ENCODE results near the gene AGO1.
A peak's percentile ranks its signal among the peaks of the same experiment; 100 is the strongest.
"Not testable (repeated sequence)": the region's sequence is repeated elsewhere in the genome, so short reads cannot be mapped to it uniquely, and the experiment has no call there.

AGO1 gene

GRCh38 chr1:35925741-35926140 is 42.7 kb downstream of the AGO1 start:
- no peak for DNase-seq

DNA sequence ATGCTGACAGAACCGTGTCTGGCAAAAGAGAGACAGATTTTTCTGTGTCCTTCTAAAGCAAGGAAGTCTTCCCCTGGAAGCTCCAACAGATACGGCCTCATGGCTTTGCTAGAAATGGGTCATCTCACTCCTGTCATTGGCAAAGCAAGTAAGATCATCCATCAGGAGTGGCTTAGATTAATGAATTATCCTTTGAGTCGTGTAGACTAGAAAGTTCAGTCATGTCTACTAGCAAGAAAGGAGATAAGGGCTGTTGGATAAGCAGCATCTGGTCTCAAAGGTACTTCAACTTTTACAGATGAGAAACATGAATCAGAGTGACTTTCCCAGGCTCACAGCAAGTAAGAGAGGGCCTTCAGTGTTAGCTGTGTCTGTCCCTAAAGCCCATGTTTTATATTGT is 44.5 kb downstream of the AGO1 start:
- no peak for DNase-seq

- DNase-seq, result peak; percentile 54
Measured at GRCh38 chr1:35929730-35930592, 47.0 kb downstream of the AGO1 start.

- DNase-seq, result peak; percentile 82
Measured at GRCh38 chr1:35930593-35931445, 47.8 kb downstream of the AGO1 start, which contains the start of gene AGO3. Gene AGO3 (plus strand): TSS chr1:35931105. CDS start chr1:35931427, 322 bp downstream.

DNA sequence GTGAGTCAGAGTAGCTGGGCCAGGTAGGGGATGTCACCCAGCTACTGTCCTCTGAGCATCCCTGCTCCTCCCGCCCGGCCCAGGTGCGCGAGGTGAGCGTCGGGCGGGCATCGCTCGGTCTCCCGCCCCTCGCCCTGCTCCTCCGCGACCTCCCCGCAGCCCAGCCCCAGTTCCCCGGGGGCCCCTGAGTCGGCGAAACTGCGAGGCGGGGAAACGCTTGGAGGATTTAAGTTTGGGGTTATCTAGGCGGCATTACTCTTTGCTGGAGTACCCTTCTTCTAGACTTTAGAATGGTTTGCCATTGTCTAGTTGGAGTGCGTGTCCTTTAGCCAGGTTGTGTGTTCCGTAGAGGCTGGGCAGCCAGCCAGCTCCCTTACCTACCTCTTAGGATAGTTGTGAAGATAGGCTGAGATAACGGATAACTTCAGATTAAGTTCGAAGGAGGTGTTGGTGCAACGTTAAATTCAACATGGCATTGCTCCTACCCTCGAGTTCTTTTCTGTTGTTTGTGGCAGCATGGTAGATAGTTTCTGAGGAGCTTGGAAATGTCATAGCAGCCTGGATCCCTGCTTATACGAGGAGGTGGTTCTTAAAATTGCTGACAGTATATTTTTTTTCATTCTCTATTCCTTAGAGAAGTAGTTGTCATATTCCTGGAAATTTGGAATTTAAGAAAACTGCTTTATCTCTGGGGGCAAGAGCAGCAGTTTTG is 48.6 kb downstream of the AGO1 start:
- DNase-seq, result no peak

DNA sequence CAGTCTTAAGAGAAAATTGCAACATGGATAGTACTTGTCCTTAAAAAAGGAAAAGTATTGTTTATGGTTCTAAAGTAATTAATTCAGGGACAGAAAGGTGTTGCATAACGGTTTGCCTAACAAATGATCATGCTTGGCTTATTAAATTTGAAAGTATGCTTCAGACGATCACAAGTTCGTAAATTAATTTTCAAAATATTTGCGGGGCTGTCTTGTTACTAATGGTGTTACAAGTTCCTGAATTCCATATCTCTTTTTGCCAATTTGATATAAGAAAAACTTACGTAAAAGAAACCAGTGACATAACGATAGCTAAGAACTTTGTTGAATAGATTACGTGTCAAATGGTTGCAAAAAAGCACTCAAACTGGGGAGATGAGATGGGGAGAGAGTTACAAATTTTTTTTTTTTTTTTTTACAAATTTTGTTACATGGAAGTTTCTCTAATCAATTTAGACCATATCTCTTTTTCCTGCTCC is 49.2 kb downstream of the AGO1 start:
- no peak for DNase-seq

DNA sequence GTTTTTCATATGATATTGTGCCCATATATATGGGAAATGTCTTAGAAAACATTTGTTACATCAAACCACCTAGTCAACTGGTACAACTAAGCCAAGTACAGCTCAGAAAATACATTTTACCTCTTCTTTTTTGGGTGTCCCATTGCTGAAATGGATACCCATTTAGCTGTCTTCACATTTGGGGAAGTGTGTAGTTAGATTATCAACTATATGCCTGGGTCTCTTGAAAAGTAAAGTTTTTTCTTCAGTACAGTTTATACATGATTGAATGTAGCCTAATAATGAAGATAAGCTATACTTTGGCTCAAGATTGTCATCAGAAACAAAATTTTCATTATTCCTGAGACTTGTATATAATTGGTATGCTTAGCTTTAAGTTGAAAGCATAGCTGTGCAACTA is 49.9 kb downstream of the AGO1 start:
- no peak for DNase-seq

GRCh38 chr1:35935442-35936388 is 52.7 kb downstream of the AGO1 start:
- DNase-seq, result no peak

- DNase-seq, result no peak
Measured at GRCh38 chr1:35936838-35937237, 53.8 kb downstream of the AGO1 start.

DNA sequence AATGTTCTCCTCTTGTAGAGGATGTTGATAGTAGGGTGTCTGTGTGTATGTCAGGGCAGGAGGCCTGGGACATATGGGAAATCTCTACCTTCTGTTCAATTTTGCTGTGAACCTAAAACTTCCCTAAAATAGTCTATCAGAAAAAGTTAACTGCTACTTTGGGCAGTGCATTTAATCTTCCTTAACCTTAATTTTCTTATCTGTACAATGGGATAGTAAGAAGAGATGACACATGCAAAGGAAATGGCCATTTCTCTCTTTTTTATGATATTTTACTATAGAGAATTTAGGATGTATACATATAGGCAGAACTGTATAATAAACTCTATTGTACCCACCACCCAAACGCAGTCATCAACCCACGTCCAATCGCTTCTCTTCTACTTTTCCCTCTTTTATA is 56.5 kb downstream of the AGO1 start:
- no peak for DNase-seq

DNA sequence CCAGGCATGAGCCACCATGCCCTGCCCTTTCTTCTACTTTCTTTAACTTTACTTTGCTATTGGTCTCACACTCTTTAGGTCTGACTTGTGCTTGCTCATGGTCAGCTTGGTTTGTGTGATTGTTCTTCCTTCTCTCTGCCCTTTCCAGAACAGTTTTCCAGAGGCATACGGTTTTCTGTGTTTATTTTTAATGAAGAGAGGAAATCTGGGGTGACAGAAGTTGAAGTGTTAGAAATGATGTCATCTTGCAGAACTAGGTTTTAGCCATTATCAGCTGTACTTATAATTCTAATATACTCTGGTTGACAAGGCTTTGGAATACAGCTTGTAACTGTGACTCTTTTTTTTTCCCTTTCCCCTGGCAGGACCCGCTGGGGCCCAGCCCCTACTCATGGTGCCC is 62.3 kb downstream of the AGO1 start:
- DNase-seq, result no peak

GRCh38 chr1:35947547-35947946 is 64.5 kb downstream of the AGO1 start:
- no peak for DNase-seq

DNA sequence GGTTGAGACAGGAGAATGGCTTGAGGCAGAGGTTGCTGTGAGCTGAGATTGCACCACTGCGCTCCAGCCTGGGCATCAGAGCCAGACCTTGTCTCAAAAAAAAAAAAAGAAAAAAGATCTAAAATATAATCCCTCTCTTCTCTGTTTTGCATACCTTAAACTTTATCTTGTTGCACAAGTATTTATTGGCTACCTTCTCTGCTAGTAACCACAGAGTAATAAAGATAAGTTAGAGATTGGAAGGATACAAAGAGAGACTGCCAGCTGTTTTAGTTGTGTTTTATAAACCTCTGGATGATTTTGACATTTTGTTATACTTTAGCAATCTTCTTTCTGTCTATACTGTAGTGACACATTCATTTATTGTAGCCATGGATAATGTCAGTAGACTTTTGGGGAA is 75.5 kb downstream of the AGO1 start:
- no peak for DNase-seq

DNA sequence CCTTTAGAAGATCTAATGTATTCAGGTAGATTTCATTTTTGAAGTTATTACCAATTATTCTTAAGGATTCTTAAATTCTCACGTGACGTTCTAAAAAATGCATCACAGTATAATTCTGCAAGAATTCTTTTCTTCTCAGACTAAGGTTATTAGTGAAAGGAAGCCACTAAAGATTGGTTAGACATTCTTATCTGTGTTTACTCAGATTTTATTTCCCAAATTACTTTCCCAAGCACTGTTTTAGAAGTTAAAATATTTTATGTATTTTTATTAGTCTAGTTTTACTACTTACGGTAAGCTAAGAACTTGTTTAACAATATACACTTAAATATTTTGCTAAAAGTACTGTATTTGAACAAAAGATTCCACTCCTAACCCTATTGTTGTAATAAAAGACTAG is 76.3 kb downstream of the AGO1 start:
- no peak for DNase-seq

DNA sequence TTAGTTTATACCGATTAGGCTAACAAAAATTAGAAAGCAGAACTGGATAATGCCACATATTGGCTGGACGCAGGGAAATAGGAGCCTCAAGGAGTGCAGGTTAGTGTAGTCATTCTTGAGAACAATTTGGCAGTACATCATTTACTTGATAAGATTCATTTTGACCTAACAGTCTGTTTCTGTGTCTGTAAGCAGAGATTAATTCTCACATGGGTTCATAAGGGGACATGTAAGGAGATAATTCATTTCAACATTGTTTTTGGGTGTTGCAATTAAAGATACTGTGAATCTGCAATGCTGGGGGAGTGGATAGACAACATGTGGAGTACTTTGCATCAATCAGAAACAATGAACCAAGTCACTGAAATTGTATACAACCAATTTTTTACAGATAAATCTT is 79.9 kb downstream of the AGO1 start:
- no peak for DNase-seq

DNA sequence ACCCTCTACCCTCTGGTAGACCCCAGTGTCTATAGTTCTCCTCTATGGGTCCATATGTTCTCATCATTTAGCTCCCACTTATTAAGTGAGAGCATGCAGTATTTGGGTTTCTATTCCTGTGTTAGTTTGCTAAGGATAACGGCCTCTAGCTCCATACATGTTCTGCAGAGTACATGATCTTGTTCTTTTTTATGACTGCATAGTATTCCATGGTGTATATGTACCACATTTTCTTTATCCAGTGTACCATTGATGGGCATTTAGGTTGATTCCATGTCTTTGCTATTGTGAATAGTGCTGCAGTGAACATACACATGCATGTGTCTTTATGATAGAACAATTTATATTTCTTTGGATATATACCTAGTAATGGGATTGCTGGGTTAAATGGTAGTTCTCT is 81.3 kb downstream of the AGO1 start:
- DNase-seq, result not testable (repeated sequence)

DNA sequence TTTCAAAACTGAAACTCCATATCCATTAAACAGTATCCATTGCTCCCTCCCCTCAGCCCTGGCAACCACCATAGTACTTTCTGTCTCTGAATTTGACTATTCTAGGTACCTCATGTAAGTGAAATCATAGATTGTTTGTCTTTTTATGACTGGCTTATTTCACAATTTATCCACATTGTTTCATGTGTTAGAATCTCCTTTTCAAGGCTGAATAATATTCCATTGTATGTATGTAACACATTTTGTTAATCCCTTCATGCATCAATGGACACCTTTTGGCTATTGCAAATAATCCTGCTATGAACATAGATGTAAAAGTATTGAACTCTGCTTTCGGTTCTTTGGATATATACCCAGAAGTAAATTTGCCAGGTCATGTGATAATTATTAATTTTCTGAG is 85.4 kb downstream of the AGO1 start:
- no peak for DNase-seq

DNA sequence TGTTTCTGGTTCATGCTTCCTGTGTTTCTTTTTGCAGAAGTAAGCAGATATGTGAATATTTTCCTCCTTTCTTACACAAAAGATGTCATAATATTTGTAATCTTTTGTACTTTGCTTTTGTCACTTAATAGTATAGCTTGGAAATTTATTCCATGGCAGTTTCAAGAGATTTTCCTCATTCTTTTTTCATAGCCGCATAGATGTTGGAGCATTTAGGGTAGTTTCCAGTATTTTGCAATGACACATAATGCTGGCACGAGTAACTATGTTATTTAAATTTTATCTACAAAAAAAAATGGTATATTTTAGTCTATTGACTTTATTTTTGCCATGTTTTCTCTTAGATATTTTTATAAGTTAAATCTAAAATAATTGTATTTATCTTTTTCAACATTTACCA is 88.6 kb downstream of the AGO1 start:
- DNase-seq, result no peak

- DNase-seq, result not testable (repeated sequence)
Measured at GRCh38 chr1:35972631-35973030, 89.6 kb downstream of the AGO1 start.

DNA sequence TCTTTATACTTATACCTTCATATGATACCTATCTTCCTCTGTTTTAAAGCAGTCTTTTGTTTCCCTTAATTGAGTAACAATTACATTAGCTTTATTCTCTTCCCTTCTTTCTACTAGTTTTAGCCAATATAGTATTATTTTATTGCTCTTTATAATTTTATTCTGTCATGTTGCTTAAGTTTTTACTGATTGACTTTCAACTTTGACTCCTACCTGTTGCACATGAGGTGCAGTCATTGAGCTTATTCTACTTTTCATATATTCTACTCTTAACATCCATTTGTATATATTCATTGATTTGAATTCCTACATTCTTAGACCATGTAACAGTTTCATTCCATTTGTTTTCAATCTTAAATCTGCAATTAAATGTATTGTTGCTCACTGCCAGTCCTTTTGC is 97.1 kb downstream of the AGO1 start:
- DNase-seq, result no peak
